Occipital lobe (tissue), 2 donors: ENCODE data around the gene CTNNA2. TPM values are rescaled to one million over a fixed set of nuclear protein-coding genes. Genes with fewer than 3 reads are reported as not detected.
"Not testable (repeated sequence)": the region's sequence is repeated elsewhere in the genome, so short reads cannot be mapped to it uniquely, and the experiment has no call there.

Source experiments
- DNase-seq: peaks from one replicate; lab custom pipeline; 2025; lab: John Stamatoyannopoulos, UW
- total RNA-seq: library from RNA; depleted of rRNA; stranded (reverse); fragments of >200 nt; gene quantifications from one replicate; pipeline ENCODE4 v1.2.3, GENCODE V29; 2014

CTNNA2 gene
- total RNA-seq, 1 donor from 2014 or later, result 261 TPM

DNA sequence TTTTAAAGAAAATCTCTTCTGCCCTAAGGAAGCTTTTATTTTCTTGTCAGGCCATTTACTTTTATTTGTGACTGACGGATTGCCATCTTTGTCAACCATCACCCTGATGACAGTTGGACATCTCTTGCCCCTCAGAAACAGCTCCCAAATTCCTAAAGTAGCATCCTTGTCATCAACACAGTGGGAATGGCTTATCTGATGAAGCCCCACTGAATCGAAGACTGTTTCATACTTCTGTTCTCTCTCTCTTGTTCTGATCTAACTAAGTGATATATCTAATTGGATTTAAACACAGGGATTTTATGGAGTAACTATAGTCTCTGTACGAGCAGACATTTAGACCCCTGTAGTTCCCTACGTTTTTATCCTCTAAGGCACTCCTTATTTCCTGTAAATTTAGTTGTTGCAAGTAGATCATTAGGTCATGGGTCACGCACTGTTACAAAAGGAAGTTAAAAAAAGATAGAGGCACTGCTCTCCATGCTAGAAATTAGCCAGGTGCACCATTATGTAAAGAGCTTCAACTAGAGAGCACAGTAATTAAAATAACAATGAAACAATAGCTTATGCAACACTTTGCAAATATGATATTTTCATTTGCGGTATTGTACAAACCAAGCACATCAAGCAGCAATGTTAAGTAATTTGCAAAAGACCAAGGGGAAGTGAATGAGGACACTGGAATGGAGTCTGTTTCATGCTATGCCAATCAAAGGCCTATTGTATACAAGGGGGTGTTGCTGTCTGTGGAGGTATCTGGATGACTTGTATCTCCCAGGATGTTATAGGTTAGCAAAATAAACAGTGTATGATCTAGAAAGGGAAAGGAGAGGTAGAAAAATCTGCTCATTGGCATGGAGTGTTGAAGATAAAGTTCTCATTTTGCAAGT lies 507.0 kb downstream of the CTNNA2 start:
- DNase-seq, result no peak

DNA sequence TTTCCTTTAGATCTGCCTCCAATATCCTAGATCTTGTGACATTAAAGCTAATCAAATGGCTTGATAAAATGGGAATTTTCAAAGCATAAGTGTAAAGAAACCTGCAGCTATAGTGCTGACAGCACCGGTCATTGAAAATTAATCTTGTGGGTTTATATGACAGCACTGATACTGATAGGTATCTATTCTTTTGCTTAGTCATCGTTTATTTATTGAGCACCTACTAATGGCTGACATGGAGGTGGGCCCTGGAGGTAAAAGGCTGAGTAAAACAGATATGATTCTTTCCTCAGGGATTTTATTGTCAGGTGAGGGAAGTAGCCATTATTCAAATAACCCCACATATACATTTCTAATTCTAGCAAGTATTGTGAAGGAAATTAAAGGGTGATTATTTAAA lies 509.2 kb downstream of the CTNNA2 start:
- no peak for DNase-seq

DNA sequence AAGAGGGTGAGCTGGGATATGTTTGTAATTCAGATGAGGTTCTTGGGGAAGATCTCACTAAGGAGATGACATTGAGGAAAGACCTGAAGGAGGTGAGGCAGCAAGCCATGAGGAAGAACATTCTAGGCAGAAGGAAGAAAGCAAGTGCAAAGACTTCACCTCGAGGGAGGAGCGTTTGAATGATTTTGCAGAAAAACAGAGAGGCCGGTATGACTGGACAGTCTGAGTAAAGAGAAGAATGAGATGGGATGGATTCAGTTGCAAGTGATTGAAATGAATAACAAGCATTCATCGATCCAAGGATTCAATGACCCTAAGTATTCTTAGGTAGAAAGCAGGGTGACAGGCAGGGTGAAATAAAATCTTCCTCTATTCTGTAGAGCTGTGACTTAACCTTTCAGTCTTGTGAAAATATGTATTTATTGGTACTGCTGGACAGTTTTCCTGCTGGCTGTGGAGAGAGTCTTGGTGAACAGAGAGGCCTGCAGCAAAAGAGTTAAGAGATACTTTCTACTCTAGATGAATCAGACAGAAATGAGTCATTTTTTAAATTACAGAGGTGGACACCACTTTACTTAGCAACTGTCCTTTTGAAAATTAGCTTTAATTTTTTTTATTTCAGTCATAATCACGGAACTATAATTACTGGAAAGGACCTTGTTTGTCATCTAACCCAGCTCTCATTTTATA lies 513.3 kb downstream of the CTNNA2 start:
- DNase-seq, result no peak

DNA sequence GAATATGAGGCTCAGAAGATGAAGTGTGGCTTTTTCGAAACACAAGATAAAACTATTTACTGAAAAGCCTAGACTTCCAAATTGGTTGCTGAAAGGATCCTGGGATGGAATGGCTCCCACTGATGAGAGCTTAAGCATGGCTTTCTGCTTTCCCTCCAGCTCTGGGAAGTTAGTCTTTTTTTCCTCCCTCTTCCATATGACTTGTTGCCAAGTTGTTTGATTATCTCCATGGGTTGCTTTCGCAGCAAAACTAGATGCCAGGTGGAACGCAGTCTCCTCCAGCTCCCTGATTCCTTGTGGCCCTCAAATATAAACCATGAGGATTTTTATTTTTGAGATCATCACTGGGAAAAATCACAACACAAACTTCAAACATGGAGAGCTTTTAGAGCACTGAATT lies 515.2 kb downstream of the CTNNA2 start:
- no peak for DNase-seq

DNA sequence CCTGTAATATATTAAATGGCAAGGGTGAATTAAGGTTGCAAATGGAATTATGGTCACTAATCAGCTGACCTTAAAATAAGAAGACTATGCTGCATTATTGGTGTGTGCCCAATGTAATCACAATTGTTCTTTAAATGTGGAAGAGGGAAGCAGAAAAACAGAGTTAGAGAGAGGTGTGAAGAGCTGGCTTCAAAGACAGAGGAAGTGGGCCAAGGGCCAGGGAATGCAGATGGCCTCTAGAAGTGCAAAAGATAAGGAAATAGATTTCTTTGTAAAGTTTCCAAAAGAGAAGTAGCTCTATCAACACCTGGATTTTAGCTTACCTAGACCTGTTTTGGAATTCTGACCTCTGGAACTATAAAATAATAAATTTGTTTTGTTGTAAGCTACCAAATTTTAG lies 515.7 kb downstream of the CTNNA2 start:
- DNase-seq, result no peak

DNA sequence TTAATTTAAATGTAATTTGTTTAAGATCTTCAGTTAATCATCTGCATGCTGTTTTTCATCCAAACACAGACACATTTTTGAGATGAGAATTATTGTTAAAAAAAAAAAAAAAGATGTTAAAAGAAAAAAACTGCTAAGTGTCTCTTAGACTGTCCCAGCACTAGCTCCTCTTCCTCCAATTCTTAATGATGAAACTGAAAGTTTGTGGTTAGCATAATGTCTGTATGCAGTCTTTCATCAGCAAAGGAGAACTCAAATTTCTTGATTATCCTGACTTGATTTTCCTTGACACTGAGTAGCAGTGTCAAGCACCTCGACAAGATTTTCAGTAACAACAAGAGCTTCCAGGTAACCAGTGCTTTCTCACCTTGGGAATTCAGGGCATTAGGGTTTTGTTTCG lies 517.3 kb downstream of the CTNNA2 start:
- DNase-seq, result no peak

DNA sequence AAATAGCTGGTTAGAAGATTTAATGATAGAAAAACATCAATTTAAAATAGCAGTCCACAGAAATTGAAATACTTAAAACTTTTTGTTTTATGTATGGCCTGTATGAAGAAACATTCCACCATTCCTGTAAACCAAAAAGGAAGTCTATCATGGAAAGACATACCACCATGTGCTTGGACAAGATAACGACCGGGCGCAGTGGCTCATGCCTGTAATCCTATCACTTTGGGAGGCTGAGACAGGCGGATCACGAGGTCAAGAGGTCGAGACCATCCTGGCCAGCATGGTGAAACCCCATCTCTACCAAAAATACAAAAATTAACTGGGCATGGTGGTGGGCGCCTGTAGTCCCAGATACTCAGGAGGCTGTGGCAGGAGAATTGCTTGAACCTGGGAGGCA lies 519.8 kb downstream of the CTNNA2 start:
- DNase-seq, result not testable (repeated sequence)

DNA sequence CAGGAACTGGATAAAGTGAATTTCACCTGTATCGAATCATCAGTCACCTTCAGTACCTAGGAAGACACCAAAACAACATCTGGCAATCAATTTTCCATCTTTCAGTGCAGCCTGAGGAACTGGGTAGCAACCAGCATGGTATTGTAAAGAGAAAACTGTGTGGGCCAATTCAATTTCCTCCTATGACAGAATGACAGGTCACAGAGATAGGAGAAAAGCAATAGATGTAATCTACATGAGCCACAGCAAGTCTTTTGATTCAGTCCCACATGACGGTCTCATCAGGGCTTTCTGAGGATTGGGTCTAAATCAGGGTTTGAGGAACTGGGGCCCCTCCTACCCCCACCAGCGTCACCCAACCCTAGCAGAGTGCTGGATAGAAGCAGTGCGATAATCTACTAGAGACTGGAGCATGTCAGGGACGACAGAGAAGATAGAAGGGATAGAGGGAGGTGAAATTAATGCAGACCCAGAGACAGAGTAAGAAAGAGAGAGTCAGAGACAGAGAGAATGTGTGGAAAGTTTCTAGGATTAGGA lies 523.0 kb downstream of the CTNNA2 start:
- DNase-seq, result no peak

DNA sequence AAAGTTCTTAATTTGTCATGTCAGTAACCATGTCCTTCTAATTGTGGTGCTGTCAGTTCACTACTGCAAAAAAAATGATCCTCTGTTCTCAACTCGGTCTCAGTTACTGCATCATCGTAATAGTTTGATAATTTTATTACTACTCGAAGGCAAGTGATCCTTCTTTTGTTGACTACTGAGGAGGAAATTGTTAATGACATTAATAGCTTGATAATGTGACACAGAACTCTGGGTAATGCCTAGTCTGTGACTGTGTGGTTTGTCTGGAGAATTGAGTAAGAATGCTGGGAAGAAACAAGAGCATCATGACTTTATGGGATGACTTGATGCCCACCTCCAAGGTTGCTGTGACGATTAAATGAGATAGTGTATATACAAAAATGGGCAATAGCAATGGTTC lies 524.5 kb downstream of the CTNNA2 start:
- DNase-seq, result no peak

DNA sequence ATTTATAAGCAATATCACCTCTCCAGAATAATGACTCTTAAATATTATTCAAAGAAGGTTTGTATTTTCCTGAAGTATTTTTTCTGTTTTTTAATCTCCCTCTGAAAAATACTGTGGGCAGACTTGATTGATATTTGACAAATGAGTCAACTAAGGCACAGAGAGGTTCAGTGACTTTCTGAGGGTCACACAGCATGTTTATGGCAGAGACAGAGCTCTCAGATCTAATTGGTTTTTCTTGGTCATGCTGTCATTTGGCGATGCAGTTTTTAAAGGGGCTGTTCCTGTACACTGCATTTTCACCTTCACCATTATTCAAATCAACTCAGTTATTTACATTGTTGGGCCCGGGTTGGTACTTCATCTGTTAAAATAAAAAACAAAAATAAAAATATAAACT lies 527.4 kb downstream of the CTNNA2 start:
- DNase-seq, result no peak

DNA sequence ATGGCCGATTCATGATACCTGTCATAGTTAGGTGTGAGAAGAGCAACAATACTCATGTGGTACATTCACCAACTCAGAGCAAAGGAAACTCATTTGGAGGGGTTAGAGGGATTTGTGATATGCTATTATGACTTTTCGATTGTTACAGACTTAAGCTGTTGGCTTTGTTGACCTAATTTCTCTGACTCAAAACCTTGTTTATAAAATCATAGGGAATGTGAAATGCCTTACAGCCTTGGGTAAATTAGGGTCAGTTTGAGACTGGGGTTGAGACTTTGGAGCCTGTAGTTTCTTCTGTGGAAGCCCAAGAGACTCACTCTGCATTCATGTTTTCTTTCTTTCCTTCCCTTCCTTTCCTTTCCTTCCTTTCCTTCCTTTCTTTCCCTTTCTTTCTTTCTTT lies 529.8 kb downstream of the CTNNA2 start:
- DNase-seq, result no peak

DNA sequence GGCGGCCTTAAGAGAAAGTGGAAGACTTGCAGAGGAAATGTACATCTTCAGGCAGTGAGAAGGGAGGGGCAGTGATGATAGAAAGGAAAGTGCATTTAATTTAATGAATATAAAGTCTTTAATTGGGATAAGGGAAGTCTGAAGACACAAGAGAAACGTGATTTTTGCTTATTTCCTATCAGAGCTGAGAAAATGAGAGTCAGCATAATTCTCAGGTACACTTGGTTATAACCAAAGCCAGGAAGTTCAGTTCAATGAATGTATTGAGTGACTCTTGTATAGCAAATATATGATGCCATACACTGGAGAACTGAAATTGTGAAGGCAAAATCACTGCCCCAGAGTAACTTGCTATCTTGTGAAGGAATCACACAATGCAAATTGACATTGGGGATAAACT lies 535.4 kb downstream of the CTNNA2 start:
- DNase-seq, result no peak

DNA sequence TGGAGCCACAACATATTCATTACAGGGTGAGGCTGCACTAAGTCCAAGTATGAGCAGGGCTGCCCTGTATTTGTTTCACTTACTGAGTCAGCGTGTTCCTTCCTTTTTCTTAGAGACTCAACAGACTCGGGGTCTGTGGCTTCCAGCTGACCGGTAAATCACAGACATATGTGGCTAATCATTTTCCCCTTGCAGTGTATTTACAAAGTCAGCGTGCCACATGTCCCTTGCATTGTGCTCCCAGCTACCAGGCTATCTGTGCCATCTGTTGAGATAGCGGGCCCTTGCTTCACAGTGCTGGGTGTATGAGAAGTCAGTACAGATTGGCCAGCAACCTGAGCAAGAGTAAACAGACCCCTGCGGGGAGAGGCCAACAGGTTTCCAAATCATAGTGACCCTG lies 537.4 kb downstream of the CTNNA2 start:
- DNase-seq, result no peak

DNA sequence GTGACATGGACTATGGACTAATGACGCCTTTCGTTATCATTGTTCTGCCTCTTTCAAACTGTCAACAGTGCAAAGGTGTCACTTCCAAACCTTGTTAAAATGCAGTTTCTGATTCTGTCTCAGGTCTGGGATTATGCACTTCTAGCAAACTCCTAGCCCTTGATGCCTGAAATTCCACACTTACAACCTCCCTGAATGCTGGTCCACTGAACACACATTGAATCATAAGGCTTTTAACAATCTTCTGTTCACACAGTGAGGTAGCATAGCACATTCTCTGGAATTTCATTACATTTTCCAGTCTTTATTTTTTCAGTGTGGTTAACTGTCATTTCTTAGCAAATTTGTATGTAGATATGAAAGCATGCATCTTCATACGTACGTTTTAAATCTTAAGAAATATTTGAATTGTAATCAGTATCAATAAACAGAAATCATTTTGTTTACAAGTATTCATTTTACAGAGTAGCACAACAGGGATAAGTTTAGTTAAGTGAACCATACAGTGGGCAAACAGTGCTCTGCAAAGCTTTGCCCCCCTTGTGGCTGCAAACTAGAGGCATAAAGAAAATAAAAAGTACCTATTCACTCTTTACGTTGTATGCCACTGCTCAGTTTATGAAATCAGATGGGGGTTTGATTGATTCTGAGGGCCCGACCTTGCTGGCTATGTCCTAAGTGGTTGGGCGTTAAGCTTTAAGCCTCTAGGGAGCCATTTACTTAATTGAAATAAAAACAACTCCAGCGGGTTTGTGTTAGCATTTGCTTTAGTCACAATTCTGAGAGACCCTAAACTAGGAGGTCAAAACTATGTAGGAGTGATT lies 540.9 kb downstream of the CTNNA2 start:
- no peak for DNase-seq

DNA sequence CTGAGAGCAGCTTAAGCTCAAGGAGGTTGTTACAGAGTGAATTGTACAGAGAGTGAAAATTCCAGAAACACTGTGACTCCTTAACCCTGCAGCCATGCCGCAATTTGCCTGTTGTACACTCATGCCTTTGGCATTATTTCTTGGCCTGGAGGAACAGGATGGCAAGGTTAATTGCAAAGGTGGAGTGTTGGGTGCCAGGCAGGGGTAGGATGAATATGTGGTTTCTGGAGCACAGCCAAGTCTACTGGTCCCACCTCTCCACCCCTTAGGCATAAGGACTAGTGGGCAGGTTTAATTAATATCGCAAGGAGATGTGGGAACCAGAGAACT lies 541.5 kb downstream of the CTNNA2 start:
- DNase-seq, result no peak

DNA sequence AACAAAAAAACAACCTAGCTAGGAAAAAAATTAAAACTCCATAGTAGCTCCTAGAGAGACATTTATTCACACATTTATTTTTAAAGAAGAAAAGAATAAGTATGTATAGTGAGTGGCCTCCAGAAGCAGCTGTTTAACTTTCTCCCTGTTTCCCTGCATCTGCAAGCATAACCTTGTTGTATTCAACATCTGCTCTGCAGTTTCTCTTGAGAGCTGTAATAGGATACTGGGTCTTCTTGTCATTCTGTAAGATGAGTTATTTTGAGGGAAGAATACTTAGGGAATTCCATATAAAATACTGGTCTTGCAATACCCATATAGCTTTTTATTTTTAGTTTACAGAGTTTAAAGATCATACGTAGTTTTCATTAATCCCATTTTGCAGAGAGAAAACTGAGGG lies 545.1 kb downstream of the CTNNA2 start:
- no peak for DNase-seq

DNA sequence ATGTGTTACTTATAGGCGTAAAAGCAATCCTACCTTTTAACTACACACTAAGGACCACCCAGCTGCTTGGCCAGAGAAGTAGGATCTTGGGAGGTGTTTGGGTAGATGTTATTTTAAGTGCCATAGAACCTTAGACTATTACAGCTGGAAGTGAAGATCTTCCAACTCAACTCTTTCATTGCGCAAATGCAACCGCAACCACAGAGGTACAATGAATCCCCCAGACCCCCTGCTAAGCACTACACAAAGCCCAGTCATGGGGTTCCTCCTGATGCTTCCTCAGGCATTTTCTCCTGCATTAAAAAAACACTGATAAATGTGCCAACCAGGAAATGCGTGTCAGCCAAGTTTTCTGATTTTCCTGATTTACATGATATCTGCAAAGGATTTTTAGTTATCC lies 545.7 kb downstream of the CTNNA2 start:
- DNase-seq, result no peak

DNA sequence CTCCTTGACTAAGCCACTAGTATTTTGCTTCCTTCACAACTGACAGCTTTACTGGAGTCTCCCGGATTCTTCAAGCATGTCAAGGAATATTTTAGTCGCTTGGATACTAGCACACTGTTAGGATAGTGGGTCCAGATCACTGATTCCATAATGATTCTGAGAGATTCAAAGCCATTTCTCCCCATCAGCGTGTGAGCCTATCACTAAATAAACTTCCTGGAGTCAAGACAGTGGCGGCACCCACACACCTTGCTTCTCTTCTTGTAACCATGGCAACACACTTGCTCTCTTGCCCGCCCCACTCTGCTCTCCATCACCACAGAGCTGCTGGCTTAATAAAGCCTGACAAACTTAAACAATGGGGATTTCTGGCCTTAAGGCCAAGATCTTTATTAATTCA lies 546.6 kb downstream of the CTNNA2 start:
- DNase-seq, result peak; percentile 3

DNA sequence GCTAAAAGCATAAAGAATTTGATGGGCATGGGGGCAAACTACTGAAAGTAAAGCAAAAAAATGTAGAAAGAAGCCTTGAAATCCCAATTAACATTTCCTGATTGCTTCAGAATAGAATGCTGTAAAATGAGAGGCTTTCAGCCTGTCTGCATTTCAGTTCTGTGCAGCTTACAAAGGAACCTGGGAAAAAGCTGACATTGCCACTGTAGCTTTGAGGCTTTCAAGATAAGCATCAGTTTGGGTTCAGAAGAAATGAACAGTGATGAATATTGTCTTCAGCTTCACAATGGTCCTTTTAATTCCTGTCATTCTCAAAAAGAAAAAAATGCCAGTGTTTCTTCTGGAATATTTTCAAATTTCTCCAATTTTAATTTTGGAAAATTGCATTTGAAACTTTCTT lies 549.0 kb downstream of the CTNNA2 start:
- no peak for DNase-seq

DNA sequence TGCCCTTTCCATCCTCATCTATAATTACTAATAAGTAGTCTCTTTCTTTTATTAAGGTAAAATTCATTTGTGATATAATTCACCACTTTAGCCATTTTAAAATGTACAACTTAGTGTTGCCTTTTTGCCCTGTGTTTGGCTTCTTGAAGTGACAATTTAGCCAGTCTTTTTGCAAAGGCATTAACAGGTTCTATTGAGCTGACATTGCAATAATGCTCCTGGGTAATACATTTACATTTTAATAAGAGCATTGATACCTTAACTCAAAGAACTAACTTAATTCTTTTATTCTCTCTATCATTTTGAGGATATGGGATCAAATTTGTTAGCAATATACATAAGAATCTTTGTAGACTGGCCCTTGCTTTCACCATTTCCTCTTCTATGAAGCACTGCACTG lies 549.4 kb downstream of the CTNNA2 start:
- DNase-seq, result no peak

DNA sequence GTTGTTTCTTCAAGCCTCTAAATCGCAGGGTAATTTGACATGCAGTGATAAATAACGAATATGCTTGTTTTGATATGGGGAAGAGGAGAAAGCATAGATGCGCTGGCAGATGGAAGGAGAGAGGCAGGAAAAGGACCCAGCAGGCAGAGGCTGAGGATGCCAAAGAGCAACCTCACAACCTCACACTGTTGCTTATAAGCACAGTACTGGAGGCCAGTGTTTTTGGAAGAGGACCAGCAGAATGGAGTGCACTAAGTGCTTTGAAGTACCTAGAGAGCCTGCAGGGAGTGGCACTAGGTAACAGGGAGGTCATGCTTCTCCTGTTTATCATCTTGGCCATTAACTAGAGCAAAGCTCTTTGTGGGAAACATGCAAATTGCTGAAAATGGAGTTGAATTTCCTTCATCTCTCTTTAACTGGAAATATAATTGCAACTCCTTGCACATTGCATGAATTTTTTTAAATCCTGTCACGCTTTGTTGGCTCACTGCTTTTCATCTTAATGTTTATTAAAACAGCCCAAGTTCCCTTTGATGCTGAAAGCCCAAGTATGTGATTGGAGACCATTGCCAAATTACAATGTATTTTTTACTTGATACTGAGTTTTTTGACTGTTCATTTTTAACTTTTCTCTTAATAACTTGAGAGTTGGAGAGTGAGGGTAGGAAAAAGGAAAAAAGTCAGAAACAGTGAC lies 555.3 kb downstream of the CTNNA2 start:
- DNase-seq, result no peak
